Neutrophil (primary cell): ENCODE measurements around the gene LIPT2.
A peak's percentile ranks its signal among the peaks of the same experiment; 100 is the strongest.

Source experiments
- H3K27ac ChIP-seq: fragments of 200-600 bp; sonication (generic); 2 replicates; pipeline ENCODE4 v1.5.1; 2016; ENCODE audit warnings: mild to moderate bottlenecking, moderate library complexity
- H3K27me3 ChIP-seq: fragments of 200-600 bp; sonication (generic); 2 replicates; pipeline ENCODE4 v1.6.0; 2016; ENCODE audit warnings: mild to moderate bottlenecking
- H3K36me3 ChIP-seq: fragments of 200-600 bp; sonication (generic); 2 replicates; pipeline ENCODE4 v1.5.1; 2017
- H3K4me1 ChIP-seq, 2 experiments: fragments of 200-600 bp in 1 of 2; sonication (generic) in 1 of 2; 1 replicate in 1 of 2; 2 replicates in 1 of 2; pipeline versions ENCODE4 v1.5.1 to v1.6.1; 2013 to 2016; ENCODE audit warnings: low read depth in 1 of 2, low read length in 1 of 2, mild to moderate bottlenecking in 1 of 2, moderate library complexity in 1 of 2; ENCODE audit not compliant: control insufficient read depth in 1 of 2, insufficient read depth in 1 of 2
- H3K4me3 ChIP-seq, 2 experiments: fragments of 200-600 bp in 1 of 2; sonication (generic) in 1 of 2; 1 replicate in 1 of 2; 2 replicates in 1 of 2; pipeline ENCODE4 v1.5.1; 2013 to 2016; ENCODE audit warnings: low read depth in 1 of 2, low read length in 1 of 2, mild to moderate bottlenecking in 1 of 2, moderate library complexity in 1 of 2
- H3K9me3 ChIP-seq: fragments of 200-600 bp; sonication (generic); 2 replicates; pipeline ENCODE4 v1.5.1; 2016
- TF ChIP-seq, protein P1 (sequence below): fragments of 200-600 bp; sonication (generic); IDR thresholded peaks from 2 replicates; pipeline ENCODE4 v1.5.1; 2016; ENCODE audit warnings: antibody characterized with exemption

LIPT2 gene

DNA sequence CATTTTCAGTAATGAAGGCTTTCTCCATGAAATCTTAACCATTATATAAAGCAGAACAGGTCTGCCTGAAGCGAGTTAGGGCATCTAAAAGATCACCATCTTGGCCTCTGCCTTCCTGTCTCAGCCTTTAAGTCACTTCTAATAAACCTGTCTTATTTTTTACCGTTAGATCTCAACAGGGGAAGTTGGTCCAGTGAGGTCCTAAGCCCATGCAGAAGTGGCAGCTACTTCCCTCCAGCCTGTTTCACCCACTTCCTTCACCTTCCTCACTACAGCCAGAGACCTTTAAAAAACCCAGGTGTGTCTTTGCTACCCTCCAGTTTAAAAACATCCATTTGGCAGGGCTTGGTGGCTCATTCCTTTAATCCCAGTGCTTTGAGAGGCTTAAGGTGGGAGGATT lies 14.1 kb upstream of the LIPT2 start:
- H3K27me3 ChIP-seq = no peaks in the 10 kb centered on the region
- TF ChIP-seq, protein P1, sequence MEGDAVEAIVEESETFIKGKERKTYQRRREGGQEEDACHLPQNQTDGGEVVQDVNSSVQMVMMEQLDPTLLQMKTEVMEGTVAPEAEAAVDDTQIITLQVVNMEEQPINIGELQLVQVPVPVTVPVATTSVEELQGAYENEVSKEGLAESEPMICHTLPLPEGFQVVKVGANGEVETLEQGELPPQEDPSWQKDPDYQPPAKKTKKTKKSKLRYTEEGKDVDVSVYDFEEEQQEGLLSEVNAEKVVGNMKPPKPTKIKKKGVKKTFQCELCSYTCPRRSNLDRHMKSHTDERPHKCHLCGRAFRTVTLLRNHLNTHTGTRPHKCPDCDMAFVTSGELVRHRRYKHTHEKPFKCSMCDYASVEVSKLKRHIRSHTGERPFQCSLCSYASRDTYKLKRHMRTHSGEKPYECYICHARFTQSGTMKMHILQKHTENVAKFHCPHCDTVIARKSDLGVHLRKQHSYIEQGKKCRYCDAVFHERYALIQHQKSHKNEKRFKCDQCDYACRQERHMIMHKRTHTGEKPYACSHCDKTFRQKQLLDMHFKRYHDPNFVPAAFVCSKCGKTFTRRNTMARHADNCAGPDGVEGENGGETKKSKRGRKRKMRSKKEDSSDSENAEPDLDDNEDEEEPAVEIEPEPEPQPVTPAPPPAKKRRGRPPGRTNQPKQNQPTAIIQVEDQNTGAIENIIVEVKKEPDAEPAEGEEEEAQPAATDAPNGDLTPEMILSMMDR = no peak
- peak overlapping the region; percentile 37 for H3K27ac ChIP-seq
- peaks cover 8 to 9% of the 10 kb centered on the region in 2 experiments for H3K4me1 ChIP-seq
- H3K36me3 ChIP-seq = no peaks in the 10 kb centered on the region
- no peaks in the 10 kb centered on the region for H3K9me3 ChIP-seq
- H3K4me3 ChIP-seq = no peak overlapping the region

DNA sequence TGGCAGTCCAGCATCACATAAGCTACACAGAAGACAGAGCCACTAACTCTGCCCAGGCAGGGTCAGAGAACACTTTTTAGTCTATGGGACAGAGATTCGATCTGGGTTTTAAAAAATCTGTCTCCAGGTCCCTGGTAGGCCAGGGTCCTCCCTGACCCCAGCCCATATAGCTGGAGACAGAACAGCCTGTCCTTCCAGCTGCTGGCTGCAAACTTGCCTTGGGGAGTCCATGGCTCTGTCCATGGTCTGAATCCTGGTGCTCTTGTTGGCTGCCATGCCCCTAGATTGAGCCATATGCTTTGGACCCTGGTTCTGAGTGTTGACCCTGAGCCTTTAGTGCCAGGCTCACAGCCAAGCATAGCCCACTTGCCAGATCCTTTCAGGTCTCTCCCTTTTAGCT lies 13.3 kb upstream of the LIPT2 start:
- no peaks in the 10 kb centered on the region for H3K36me3 ChIP-seq
- H3K4me3 ChIP-seq = no peak overlapping the region
- TF ChIP-seq, protein P1 = no peak
- no peaks in the 10 kb centered on the region for H3K27me3 ChIP-seq
- H3K9me3 ChIP-seq = no peaks in the 10 kb centered on the region
- H3K4me1 ChIP-seq = peaks cover 8 to 9% of the 10 kb centered on the region in 2 experiments
- no peak overlapping the region for H3K27ac ChIP-seq

DNA sequence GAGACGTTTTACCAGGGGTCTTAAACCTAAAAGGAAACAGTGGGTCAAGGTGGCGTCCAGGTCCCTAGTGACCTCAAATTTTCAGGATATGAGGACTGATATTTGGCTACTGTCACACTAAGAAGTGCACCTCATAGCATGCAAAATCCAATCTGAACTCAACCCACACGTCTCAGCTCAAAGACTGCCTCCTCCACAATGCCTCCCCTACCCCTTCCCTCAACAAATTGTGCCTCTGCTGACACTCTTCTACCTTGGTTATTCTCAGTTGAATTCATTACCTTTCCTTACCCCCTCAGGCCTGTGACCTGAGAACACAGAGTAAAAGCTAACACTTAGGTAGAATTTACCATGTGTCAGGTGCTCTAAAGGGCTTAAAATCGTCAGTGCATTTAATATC lies 12.4 kb upstream of the LIPT2 start:
- Histone ChIP-seq H3K4me3 (no peak overlapping the region), H3K36me3 (no peaks in the 10 kb centered on the region), H3K27me3 (no peaks in the 10 kb centered on the region), H3K27ac (no peak overlapping the region), H3K9me3 (no peaks in the 10 kb centered on the region), H3K4me1 (peaks cover 8 to 9% of the 10 kb centered on the region in 2 experiments)
- TF ChIP-seq, protein P1 = no peak

DNA sequence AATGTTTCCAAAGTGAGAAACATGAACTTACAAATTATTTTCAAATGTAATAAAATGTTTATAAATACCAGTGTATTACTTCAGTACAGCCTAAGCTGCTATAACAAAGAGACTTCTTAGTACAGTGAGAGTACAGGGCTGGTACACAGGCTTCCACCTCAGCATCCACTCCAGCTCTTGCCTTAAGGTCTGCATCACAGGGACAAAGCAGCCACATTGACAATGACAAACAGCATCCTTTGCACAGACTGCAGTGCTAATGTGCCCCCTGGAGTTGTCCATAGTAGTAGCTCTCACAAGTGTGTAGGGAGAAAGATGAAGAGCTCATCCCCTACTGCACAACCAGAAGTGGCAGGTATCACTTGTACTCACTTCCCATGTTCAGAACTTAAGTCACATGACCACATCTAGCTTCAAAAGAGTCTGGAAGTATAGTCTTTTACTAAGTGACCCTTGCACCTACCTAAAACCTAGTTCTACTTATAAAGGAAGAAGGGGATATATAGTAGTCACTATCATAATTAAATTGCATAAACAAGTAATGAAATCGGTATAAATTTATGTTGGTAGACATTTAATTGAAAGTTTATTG lies 10.7 kb upstream of the LIPT2 start:
- Histone ChIP-seq H3K36me3 (no peaks in the 10 kb centered on the region), H3K4me1 (peaks cover 8 to 9% of the 10 kb centered on the region in 2 experiments), H3K9me3 (no peaks in the 10 kb centered on the region), H3K4me3 (no peak overlapping the region), H3K27ac (no peak overlapping the region), H3K27me3 (no peaks in the 10 kb centered on the region)
- TF ChIP-seq, protein P1 = no peak

DNA sequence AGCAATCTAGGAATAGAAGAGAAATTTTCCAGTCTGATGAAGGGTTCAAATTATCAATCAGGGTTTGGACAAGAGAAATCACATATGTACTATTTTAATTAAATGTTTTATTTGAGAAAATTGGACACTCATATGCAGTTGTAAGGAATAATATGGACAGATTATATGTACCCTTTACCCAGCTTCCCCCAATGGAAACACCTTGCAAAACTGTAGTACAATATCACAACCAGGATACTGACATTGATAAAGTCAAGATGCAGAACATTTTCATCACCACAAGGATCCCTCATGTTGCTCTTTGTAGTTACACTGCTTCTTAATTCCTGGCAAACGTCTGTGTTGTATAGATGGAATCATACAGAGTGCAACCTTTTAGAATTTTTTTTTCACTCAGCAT lies 1.4 kb upstream of the LIPT2 start:
- H3K4me1 ChIP-seq = peaks cover 16 to 21% of the 10 kb centered on the region in 2 experiments
- H3K36me3 ChIP-seq = no peaks in the 10 kb centered on the region
- H3K27me3 ChIP-seq = no peaks in the 10 kb centered on the region
- no peaks in the 10 kb centered on the region for H3K9me3 ChIP-seq
- H3K27ac ChIP-seq = no peak overlapping the region
- no peak overlapping the region for H3K4me3 ChIP-seq
- TF ChIP-seq, protein P1 = no peak
